AG20443 (cell line): ENCODE data around the gene TAF11L14.

Source experiments
- DNase-seq: peaks from one replicate; pipeline ENCODE4 v3.0.0; 2012; ENCODE audit warnings: low spot score, mixed read lengths

The TAF11L14 gene

DNA sequence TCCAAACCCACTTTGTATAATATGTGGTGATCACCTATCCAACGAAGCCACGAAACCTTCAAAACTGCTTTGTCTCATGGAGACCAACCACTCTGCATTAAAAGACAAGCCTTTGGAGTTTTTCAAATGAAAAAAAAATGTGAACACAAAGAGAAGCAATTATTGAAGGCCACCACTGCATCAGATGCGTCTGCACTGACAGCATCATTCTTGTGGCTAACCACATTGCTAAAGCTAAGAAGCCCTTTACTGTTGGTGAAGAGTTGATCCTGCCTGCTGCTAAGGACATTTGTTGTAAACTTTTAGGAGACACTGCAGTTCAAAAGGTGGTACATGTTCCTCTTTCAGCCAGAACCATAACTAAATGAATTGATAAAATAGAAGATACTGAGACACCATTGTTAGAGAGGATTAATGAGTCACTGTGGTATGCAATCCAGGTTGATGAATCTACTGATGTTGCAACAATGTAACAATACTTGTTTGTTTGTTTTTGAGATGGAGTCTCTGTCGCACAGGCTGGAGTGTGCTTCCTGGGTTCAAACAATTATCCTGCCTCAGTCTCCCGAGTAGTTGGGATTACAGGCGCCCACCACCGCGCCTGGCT lies 45.4 kb downstream of the TAF11L14 start:
- DNase-seq: no peak

DNA sequence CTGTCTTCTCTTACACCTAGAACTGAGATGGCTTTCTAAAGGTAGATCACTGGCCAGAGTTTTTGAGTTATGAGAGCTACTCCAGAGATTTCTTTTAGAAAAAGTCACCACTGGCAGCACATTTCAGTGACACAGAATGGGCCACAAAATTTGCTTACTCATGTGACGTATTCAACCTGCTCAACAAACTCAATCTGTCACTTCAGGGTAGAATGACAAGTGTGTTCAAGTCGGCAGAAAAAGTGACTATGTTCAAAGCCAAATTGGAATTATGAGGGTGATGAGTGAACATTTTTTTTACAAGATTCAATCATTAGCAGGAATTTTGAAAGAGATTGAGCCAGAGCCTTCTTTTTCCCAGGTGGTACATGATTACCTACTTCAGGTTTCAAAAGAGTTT lies 46.5 kb downstream of the TAF11L14 start:
- DNase-seq: no peak
